Gastroesophageal sphincter (tissue), 4 donors: ENCODE measurements around the gene CADM2. TPM values are rescaled to one million over a fixed set of nuclear protein-coding genes. Genes with fewer than 3 reads are reported as not detected.

Experiments used
- ATAC-seq: fragments of 150-250 bp; one replicate; pipeline ENCODE4 v1.9.1; 2016; ENCODE audit warnings: mild to moderate bottlenecking, moderate library complexity
- H3K27ac ChIP-seq, 4 donors: fragments of 200-600 bp; sonication (generic) in 3 of 4; 1 replicate in 3 of 4; 2 replicates in 1 of 4; pipeline ENCODE4 v1.5.1; 2016 to 2019
- H3K27me3 ChIP-seq: fragments of 200-600 bp; sonication (generic); one replicate; pipeline ENCODE4 v1.5.1; 2019
- H3K36me3 ChIP-seq, 2 donors: fragments of 200-600 bp; sonication (generic); one replicate each; pipeline ENCODE4 v1.5.1; 2019; ENCODE audit warnings: control low read depth in 1 of 2
- H3K4me1 ChIP-seq, 3 donors: fragments of 200-600 bp; sonication (generic); 1 replicate in 2 of 3; 2 replicates in 1 of 3; pipeline ENCODE4 v1.5.1; 2016 to 2019; ENCODE audit warnings: control low read depth in 2 of 3
- H3K4me3 ChIP-seq, 2 donors: fragments of 200-600 bp; sonication (generic); one replicate each; pipeline ENCODE4 v1.5.1; 2019; ENCODE audit warnings: mild to moderate bottlenecking in 1 of 2, moderate library complexity in 1 of 2
- H3K9me3 ChIP-seq, 3 donors: fragments of 200-600 bp; sonication (generic); one replicate each; pipeline ENCODE4 v1.5.1; 2017 to 2019; ENCODE audit warnings: control low read depth in 2 of 3
- CTCF ChIP-seq, 4 experiments: fragments of 200-600 bp in 2 of 4; fragments of 450-650 bp in 2 of 4; sonication (generic) in 1 of 4; IDR thresholded peaks; one replicate each; pipeline ENCODE4 v1.5.1; 2017 to 2019; ENCODE audit warnings: antibody characterized with exemption in 4 of 4, mild to moderate bottlenecking in 2 of 4, moderate library complexity in 2 of 4
- EP300 ChIP-seq: sonication (generic); formaldehyde crosslinking; IDR thresholded peaks from one replicate; pipeline ENCODE4 v1.6.1; 2017; ENCODE audit warnings: antibody characterized with exemption, mild to moderate bottlenecking
- POLR2A ChIP-seq, 2 donors: fragments of 450-650 bp; IDR thresholded peaks; one replicate each; pipeline ENCODE4 v1.6.1; 2017; ENCODE audit warnings: antibody characterized with exemption in 2 of 2, mild to moderate bottlenecking in 2 of 2, moderate library complexity in 1 of 2
- POLR2AphosphoS5 ChIP-seq: sonication (generic); formaldehyde crosslinking; IDR thresholded peaks from one replicate; pipeline ENCODE4 v1.6.1; 2017; ENCODE audit warnings: antibody characterized with exemption
- WGBS, 2 donors: methylation state at CpG; one replicate each; pipeline ENCODE4 v1.1.5; 2018; ENCODE audit warnings: low coverage in 1 of 2; 5-methylcytosine and 5-hydroxymethylcytosine counted together
- total RNA-seq, 4 donors: library from RNA; depleted of rRNA; stranded (reverse); fragments of >200 nt; gene quantifications; one replicate each; pipeline ENCODE4 v1.1.0, GENCODE V29; 2016

CADM2 gene
- total RNA-seq, 4 donors from 2014 or later: 8.2 to 10.1 (median 9.4) TPM

GRCh38 chr3:85626662-85627061, 667.9 kb downstream of the CADM2 start:
- Histone ChIP-seq H3K4me3 (no peak overlapping the region), H3K9me3 (no peaks in the 10 kb centered on the region), H3K4me1 (no peaks in the 10 kb centered on the region), H3K27me3 (no peaks in the 10 kb centered on the region), H3K36me3 (no peaks in the 10 kb centered on the region), H3K27ac (no peak overlapping the region)
- no peak for ATAC-seq
- 31 to 53% methylated on average over 2 of the region's 2 CpGs for WGBS, 2 donors
- no peak for TF ChIP-seq EP300
- no peak for TF ChIP-seq POLR2A (IDR thresholded peaks at IDR 0.05)
- TF ChIP-seq CTCF (IDR thresholded peaks at IDR 0.05): no peak

GRCh38 chr3:85627932-85628331, 669.1 kb downstream of the CADM2 start:
- H3K36me3 ChIP-seq: no peaks in the 10 kb centered on the region
- 86 to 89% methylated on average over 3 to 5 of the region's 5 CpGs for WGBS, 2 donors
- no peaks in the 10 kb centered on the region for H3K9me3 ChIP-seq
- H3K27me3 ChIP-seq: no peaks in the 10 kb centered on the region
- H3K4me1 ChIP-seq: no peaks in the 10 kb centered on the region
- H3K4me3 ChIP-seq: no peak overlapping the region
- no peak for TF ChIP-seq CTCF (IDR thresholded peaks at IDR 0.05)
- TF ChIP-seq POLR2AphosphoS5: no peak
- no peak for TF ChIP-seq POLR2A (IDR thresholded peaks at IDR 0.05)
- no peak for TF ChIP-seq EP300
- ATAC-seq: no peak
- H3K27ac ChIP-seq: no peak overlapping the region

DNA sequence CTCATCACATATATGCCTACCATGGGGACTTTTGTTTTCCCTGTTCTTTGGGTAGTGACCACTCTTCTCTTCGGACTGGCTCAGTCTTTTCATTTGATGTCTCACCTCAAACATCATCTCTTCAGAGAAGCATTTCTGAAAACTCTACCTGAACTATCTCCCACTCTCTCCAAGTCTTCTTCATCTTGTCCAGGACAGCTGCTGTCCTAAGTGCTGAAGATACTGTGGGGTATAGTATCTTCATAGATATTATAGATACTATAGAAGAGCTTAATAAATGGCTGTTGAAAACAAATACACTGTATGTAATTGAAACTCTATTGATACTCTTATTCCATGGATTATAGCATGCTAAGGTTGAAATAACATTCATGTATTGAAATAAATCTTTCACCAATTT, 672.3 kb downstream of the CADM2 start:
- no peak for TF ChIP-seq EP300
- TF ChIP-seq CTCF (IDR thresholded peaks at IDR 0.05): no peak
- TF ChIP-seq POLR2A (IDR thresholded peaks at IDR 0.05): no peak
- TF ChIP-seq POLR2AphosphoS5: no peak
- WGBS, 2 donors: 79 to 90% methylated on average over 1 of the region's 1 CpG
- ATAC-seq: no peak
- Histone ChIP-seq H3K27me3 (no peaks in the 10 kb centered on the region), H3K4me3 (no peak overlapping the region), H3K4me1 (no peaks in the 10 kb centered on the region), H3K27ac (no peak overlapping the region), H3K9me3 (no peaks in the 10 kb centered on the region), H3K36me3 (no peaks in the 10 kb centered on the region)

DNA sequence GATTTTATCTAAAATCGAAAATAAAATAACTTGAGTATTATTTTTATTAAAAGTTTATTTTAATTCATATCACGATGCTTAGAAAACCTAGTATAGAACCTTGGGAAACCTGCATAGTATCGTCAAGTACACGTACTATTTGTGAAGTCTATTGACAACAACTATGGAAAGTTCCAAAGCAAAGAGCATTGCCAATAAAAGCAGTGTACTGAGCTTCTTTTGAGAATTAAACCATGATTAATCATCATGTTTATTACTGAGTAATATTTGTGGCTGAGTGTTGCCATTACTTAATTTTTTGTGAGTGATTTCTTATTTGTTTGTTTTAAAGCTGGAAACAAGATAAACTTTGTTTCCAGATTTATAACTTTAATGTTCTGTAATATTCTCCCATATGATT, 674.1 kb downstream of the CADM2 start:
- 75 to 86% methylated on average over 4 of the region's 4 CpGs for WGBS, 2 donors
- no peak for ATAC-seq
- no peaks in the 10 kb centered on the region for H3K4me1 ChIP-seq
- H3K4me3 ChIP-seq: no peak overlapping the region
- TF ChIP-seq POLR2AphosphoS5 (no peak), POLR2A (IDR thresholded peaks at IDR 0.05) (no peak), CTCF (IDR thresholded peaks at IDR 0.05) (no peak), EP300 (no peak)
- no peaks in the 10 kb centered on the region for H3K36me3 ChIP-seq
- H3K27ac ChIP-seq: no peak overlapping the region
- H3K27me3 ChIP-seq: no peaks in the 10 kb centered on the region
- no peaks in the 10 kb centered on the region for H3K9me3 ChIP-seq

DNA sequence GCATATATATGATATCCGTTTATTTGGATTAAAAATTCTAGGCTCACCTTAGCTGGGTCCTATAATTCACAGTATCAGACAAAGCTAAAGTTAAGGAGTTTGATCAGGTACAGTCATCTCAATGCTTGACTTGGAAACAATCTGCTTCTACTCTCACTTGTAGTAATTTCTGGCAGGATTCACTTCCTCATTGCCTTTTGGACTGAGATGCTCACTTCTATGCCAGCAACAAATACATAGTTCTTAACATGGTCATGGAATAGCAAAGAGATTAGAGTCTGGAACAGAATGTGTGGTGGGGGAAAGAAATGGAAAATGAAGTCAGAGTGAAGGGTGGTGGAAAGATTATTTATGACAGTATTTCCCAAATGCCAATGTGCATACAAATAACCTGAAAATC, 693.6 kb downstream of the CADM2 start:
- no peak for TF ChIP-seq POLR2A (IDR thresholded peaks at IDR 0.05)
- TF ChIP-seq POLR2AphosphoS5: no peak
- TF ChIP-seq EP300: no peak
- TF ChIP-seq CTCF (IDR thresholded peaks at IDR 0.05): no peak
- no peaks in the 10 kb centered on the region for H3K36me3 ChIP-seq
- no peaks in the 10 kb centered on the region for H3K9me3 ChIP-seq
- ATAC-seq: no peak
- H3K4me3 ChIP-seq: no peak overlapping the region
- no peak overlapping the region for H3K27ac ChIP-seq
- H3K4me1 ChIP-seq: no peaks in the 10 kb centered on the region
- H3K27me3 ChIP-seq: no peaks in the 10 kb centered on the region
- WGBS, 2 donors: 85 to 100% methylated on average over 1 of the region's 1 CpG
